ENCODE results near the gene SEC11C. TPM values are rescaled to one million over a fixed set of nuclear protein-coding genes. Genes with fewer than 3 reads are reported as not detected.
A peak's percentile ranks its signal among the peaks of the same experiment; 100 is the strongest.

Gene SEC11C
- total and polyA plus RNA-seq, 7 experiments from 2014 or later, result 41.4 to 137 (median 54.2) TPM

DNA sequence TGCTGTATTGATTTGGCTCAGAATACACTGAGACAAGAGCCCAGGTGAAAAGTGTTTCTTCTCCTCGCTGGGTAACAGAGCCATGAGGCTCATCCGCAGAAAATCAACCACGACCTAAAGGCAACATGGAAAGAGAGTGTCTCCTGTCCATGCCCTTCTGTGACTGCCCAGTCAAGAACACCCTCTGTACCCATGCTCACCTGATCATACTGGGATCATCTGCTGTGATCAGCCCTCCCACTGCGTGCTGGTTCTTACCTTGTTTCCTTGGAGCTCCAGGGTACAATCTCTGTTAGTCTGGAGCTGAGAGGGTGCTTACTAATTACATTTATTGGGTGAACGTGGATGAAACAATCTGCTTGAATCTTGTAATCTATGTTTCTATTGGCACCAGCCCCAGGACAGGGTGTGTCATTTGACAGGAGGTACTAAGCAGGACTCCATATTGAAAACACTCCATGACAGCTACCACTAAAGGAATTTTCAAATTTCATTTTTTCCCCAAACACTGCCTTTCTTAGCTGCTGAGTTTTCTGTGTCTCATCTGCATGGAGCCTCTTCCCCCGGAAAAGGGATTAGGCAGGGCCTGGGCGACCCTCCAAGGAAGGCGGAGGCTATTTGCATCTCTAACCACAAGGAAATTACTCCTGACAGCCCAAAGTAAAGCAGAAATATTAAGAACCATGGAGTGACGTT is 40.6 kb downstream of the SEC11C start:
- no peaks in the 10 kb centered on the region for H3K9me3 ChIP-seq (ENCODE audit: control insufficient read depth in 2 of 3, low read length in 3 of 3)
- DNase-seq (no peak), ATAC-seq (no peak)
- no peaks in the 10 kb centered on the region for H3K36me3 Mint-ChIP-seq
- no peak overlapping the region for H3K27ac Mint-ChIP-seq
- POLR2A ChIA-PET, result no interaction called here
- no peak overlapping the region for H3K27ac ChIP-seq (ENCODE audit: low read depth, low read length)
- H3K4me3 ChIP-seq (ENCODE audit: low read length), result no peak overlapping the region
- peaks cover 4 to 23% (median 21%) of the 10 kb centered on the region in 5 donors for H3K27me3 Mint-ChIP-seq
- no peaks in the 10 kb centered on the region for H3K4me1 ChIP-seq (ENCODE audit: control insufficient read depth in 2 of 2, insufficient read depth in 2 of 2, low read length in 2 of 2)
- intact Hi-C loops (cut with micrococcal nuclease), result no loop called here
- no peaks in the 10 kb centered on the region for H3K36me3 ChIP-seq (ENCODE audit: control insufficient read depth in 2 of 3, insufficient read depth in 3 of 3, low read length in 3 of 3)
- CTCF ChIA-PET, result no interaction called here
- H3K4me1 Mint-ChIP-seq, result no peaks in the 10 kb centered on the region
- H3K4me3 Mint-ChIP-seq, result no peak overlapping the region
- H3K9me3 Mint-ChIP-seq, result peaks cover 0 to 3% (median 0%) of the 10 kb centered on the region in 11 donors
- no peaks in the 10 kb centered on the region for H3K27me3 ChIP-seq (ENCODE audit: control insufficient read depth in 2 of 2, insufficient read depth in 2 of 2, low read length in 2 of 2)

DNA sequence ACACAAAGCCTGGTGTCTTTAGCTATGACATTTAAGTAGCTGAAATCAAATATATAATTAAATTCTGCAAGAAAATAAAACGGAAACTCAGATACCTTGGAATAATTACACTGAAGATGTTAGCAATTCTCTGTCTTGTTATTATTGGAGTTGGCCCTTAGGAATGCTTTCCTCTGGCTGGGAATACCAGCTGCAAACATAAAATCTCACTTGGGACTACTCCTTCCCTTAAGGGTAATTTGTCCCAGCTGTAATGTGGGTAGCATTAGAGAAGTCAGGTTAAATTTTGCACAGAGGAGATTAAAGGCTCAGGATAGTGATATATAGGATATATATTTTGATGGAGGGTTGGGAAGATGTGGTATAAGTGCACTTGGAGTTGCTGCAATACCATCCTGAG is 43.0 kb downstream of the SEC11C start:
- Mint-ChIP-seq H3K4me1 (no peaks in the 10 kb centered on the region), H3K36me3 (no peaks in the 10 kb centered on the region), H3K4me3 (no peak overlapping the region), H3K9me3 (peaks cover 0 to 3% (median 0%) of the 10 kb centered on the region in 11 donors), H3K27ac (no peak overlapping the region), H3K27me3 (peaks cover 4 to 22% (median 18%) of the 10 kb centered on the region in 5 donors)
- Histone ChIP-seq H3K4me1 (ENCODE audit: control insufficient read depth in 2 of 2, insufficient read depth in 2 of 2, low read length in 2 of 2) (no peaks in the 10 kb centered on the region), H3K9me3 (ENCODE audit: control insufficient read depth in 2 of 3, low read length in 3 of 3) (no peaks in the 10 kb centered on the region), H3K36me3 (ENCODE audit: control insufficient read depth in 2 of 3, insufficient read depth in 3 of 3, low read length in 3 of 3) (no peaks in the 10 kb centered on the region), H3K27ac (ENCODE audit: low read depth, low read length) (no peak overlapping the region), H3K27me3 (ENCODE audit: control insufficient read depth in 2 of 2, insufficient read depth in 2 of 2, low read length in 2 of 2) (no peaks in the 10 kb centered on the region), H3K4me3 (ENCODE audit: low read length) (no peak overlapping the region)
- intact Hi-C loops (cut with micrococcal nuclease), result no loop called here
- CTCF ChIA-PET, result no interaction called here
- ATAC-seq (no peak), DNase-seq (no peak)
- POLR2A ChIA-PET, result no interaction called here

DNA sequence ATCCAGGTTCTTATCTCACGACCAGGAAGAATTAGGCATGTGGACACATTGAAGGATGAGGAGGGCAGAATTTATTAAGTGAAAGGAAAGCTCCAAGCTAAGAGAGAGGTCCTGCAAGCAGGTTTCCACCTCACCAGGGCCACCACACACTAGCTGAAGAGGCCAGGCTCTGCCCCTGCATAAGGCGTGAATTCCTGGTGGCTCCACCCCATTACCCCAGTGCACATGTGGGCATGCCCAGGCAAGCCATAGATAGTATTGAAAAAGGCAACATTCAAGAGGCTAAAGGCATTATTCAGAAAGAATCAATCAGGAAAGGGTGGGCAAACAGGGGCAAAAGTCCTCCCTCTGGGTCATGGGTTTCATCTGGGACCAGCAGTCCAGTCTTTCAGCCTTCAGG is 49.3 kb downstream of the SEC11C start:
- Mint-ChIP-seq H3K27me3 (peaks cover 0 to 4% (median 3%) of the 10 kb centered on the region in 5 donors), H3K36me3 (no peaks in the 10 kb centered on the region), H3K4me1 (peaks cover 0 to 3% (median 0%) of the 10 kb centered on the region in 7 donors), H3K4me3 (no peak overlapping the region), H3K9me3 (peaks cover 0 to 3% (median 0%) of the 10 kb centered on the region in 11 donors), H3K27ac (peak overlapping the region in 1 of 9 donors; percentile 34)
- ChIA-PET POLR2A (no interaction called here), CTCF (no interaction called here)
- H3K4me3 ChIP-seq (ENCODE audit: low read length), result no peak overlapping the region
- H3K4me1 ChIP-seq (ENCODE audit: control insufficient read depth in 2 of 2, insufficient read depth in 2 of 2, low read length in 2 of 2), result no peaks in the 10 kb centered on the region
- no peaks in the 10 kb centered on the region for H3K27me3 ChIP-seq (ENCODE audit: control insufficient read depth in 2 of 2, insufficient read depth in 2 of 2, low read length in 2 of 2)
- DNase-seq (no peak), ATAC-seq (no peak)
- H3K36me3 ChIP-seq (ENCODE audit: control insufficient read depth in 2 of 3, insufficient read depth in 3 of 3, low read length in 3 of 3), result no peaks in the 10 kb centered on the region
- no peak overlapping the region for H3K27ac ChIP-seq (ENCODE audit: low read depth, low read length)
- intact Hi-C loops (cut with micrococcal nuclease), result no loop called here
- H3K9me3 ChIP-seq (ENCODE audit: control insufficient read depth in 2 of 3, low read length in 3 of 3), result no peaks in the 10 kb centered on the region

DNA sequence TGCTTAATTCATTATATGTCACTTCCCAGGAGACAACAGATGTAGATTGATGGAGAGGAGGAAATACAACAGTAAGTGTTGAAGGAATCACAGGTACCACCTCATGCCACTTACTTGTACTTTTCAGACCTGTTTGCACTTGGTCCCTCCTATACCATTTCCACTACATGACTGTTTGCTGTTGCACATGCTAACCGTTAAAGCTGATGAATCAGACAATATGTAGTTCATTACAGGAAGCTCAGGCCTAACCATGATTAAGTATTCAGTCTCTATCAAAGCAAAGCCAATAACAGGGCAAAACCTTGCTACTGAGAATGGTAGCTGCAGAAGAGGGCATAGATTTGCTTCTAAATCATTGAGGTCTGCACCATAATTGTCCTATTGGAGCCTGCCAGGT is 50.1 kb downstream of the SEC11C start:
- H3K9me3 Mint-ChIP-seq, result peaks cover 0 to 3% (median 0%) of the 10 kb centered on the region in 11 donors
- Histone ChIP-seq H3K27ac (ENCODE audit: low read depth, low read length) (no peak overlapping the region), H3K9me3 (ENCODE audit: control insufficient read depth in 2 of 3, low read length in 3 of 3) (no peaks in the 10 kb centered on the region), H3K4me3 (ENCODE audit: low read length) (no peak overlapping the region), H3K27me3 (ENCODE audit: control insufficient read depth in 2 of 2, insufficient read depth in 2 of 2, low read length in 2 of 2) (no peaks in the 10 kb centered on the region), H3K36me3 (ENCODE audit: control insufficient read depth in 2 of 3, insufficient read depth in 3 of 3, low read length in 3 of 3) (no peaks in the 10 kb centered on the region), H3K4me1 (ENCODE audit: control insufficient read depth in 2 of 2, insufficient read depth in 2 of 2, low read length in 2 of 2) (no peaks in the 10 kb centered on the region)
- H3K36me3 Mint-ChIP-seq, result no peaks in the 10 kb centered on the region
- intact Hi-C loops (cut with micrococcal nuclease), result no loop called here
- DNase-seq, result no peak
- peaks cover 0 to 6% (median under 1%) of the 10 kb centered on the region in 5 donors for H3K27me3 Mint-ChIP-seq
- no peak overlapping the region for H3K4me3 Mint-ChIP-seq
- H3K4me1 Mint-ChIP-seq, result peaks cover 0 to 3% (median 0%) of the 10 kb centered on the region in 7 donors
- CTCF ChIA-PET, result no interaction called here
- POLR2A ChIA-PET, result no interaction called here
- H3K27ac Mint-ChIP-seq, result no peak overlapping the region
- no peak for ATAC-seq

DNA sequence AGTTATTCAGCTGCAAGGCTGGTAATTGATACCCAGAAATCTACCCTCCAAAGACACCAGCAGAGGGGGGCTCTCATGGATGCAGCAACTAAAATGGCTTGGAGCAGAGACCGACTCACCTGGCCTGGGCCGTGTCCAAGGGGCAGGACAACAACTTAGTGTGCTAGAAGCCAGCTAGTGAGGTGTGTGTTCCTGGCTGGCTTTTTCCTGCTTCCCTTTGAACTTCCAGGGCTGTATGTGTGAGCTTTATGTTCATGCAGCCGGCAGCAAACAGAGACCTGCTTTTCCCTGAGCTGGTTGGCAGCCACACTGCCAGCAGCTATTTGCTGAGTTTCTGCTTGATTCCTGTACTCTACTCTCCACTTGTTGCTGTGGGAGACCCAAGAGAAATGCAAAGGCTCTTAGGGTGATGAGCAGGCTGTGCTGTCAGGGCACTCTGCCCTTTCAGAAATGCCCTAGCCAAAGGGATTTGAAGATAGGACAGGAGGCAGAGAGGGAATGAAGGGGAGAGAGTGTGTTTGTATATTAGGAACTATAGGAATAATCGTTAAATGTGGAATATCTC is 56.6 kb downstream of the SEC11C start:
- ATAC-seq, result no peak
- intact Hi-C loops (cut with micrococcal nuclease), result no loop called here
- CTCF ChIA-PET, result no interaction called here

DNA sequence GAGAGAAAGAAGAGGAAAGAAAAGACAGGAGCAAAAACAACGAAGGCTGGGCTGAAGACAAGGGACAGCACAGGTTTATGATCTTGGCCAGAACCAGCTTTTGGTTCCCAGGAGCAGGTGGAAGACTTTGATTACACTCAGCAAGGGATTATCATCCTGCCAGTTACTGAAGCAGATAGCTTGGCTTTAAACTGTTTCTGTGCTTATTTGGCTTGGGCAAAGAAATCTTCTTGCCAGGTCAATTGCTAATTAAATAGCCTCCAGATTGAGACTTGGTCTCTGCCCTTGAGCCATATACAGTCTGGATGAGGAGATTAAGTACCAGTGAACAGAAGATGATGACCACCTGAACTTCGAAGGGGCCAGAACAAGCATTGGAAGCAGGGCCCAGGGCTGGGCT is 58.0 kb downstream of the SEC11C start:
- no peaks in the 10 kb centered on the region for H3K4me1 ChIP-seq (ENCODE audit: control insufficient read depth in 2 of 2, insufficient read depth in 2 of 2, low read length in 2 of 2)

More for the DNA sequence above, 56.6 kb downstream of the SEC11C start:
- DNase-seq, result no peak
- no peak overlapping the region for H3K4me3 Mint-ChIP-seq
- H3K9me3 Mint-ChIP-seq, result peaks cover 0 to 2% (median 0%) of the 10 kb centered on the region in 11 donors
- POLR2A ChIA-PET, result no interaction called here
- Histone ChIP-seq H3K4me3 (ENCODE audit: low read length) (no peak overlapping the region), H3K27me3 (ENCODE audit: control insufficient read depth in 2 of 2, insufficient read depth in 2 of 2, low read length in 2 of 2) (no peaks in the 10 kb centered on the region), H3K9me3 (ENCODE audit: control insufficient read depth in 2 of 3, low read length in 3 of 3) (no peaks in the 10 kb centered on the region), H3K27ac (ENCODE audit: low read depth, low read length) (no peak overlapping the region), H3K36me3 (ENCODE audit: control insufficient read depth in 2 of 3, insufficient read depth in 3 of 3, low read length in 3 of 3) (no peaks in the 10 kb centered on the region), H3K4me1 (ENCODE audit: control insufficient read depth in 2 of 2, insufficient read depth in 2 of 2, low read length in 2 of 2) (no peaks in the 10 kb centered on the region)
- no peaks in the 10 kb centered on the region for H3K4me1 Mint-ChIP-seq
- no peak overlapping the region for H3K27ac Mint-ChIP-seq
- H3K36me3 Mint-ChIP-seq, result no peaks in the 10 kb centered on the region
- H3K27me3 Mint-ChIP-seq, result peaks cover 20 to 49% (median 40%) of the 10 kb centered on the region in 5 donors

DNA sequence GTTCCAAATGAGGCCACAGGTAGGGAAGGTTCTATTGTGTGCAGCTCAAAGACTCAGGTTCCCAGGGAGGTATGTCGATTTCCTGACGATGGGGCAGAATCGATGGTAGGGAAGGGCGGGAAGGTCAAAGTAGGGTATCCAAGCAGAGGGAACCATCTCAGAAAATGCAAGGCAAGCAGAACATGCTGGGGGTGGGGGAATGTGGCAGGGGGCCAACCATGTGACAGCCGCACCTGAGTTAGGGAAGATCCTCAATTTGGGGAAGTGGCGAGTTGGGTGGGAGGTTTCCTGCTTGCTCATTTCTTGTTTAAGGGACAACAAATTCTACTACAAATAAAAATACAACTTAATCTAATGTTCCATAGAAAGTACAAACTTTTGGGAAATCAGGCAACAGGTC is 58.5 kb downstream of the SEC11C start:
- ChIA-PET CTCF (no interaction called here), POLR2A (no interaction called here)
- DNase-seq (no peak), ATAC-seq (no peak)
- no peak overlapping the region for H3K4me3 Mint-ChIP-seq
- no peak overlapping the region for H3K4me3 ChIP-seq (ENCODE audit: low read length)
- H3K9me3 Mint-ChIP-seq, result peaks cover 0 to 2% (median 0%) of the 10 kb centered on the region in 11 donors
- no peaks in the 10 kb centered on the region for H3K4me1 Mint-ChIP-seq
- no peaks in the 10 kb centered on the region for H3K36me3 ChIP-seq (ENCODE audit: control insufficient read depth in 2 of 3, insufficient read depth in 3 of 3, low read length in 3 of 3)
- H3K27me3 ChIP-seq (ENCODE audit: control insufficient read depth in 2 of 2, insufficient read depth in 2 of 2, low read length in 2 of 2), result no peaks in the 10 kb centered on the region
- H3K4me1 ChIP-seq (ENCODE audit: control insufficient read depth in 2 of 2, insufficient read depth in 2 of 2, low read length in 2 of 2), result no peaks in the 10 kb centered on the region
- intact Hi-C loops (cut with micrococcal nuclease), result no loop called here
- peaks cover 23 to 53% (median 35%) of the 10 kb centered on the region in 5 donors for H3K27me3 Mint-ChIP-seq
- H3K27ac ChIP-seq (ENCODE audit: low read depth, low read length), result no peak overlapping the region
- peak overlapping the region in 1 of 9 donors; percentile 43 for H3K27ac Mint-ChIP-seq
- no peaks in the 10 kb centered on the region for H3K36me3 Mint-ChIP-seq
- no peaks in the 10 kb centered on the region for H3K9me3 ChIP-seq (ENCODE audit: control insufficient read depth in 2 of 3, low read length in 3 of 3)

More for the DNA sequence above, 58.0 kb downstream of the SEC11C start:
- Histone ChIP-seq H3K27me3 (ENCODE audit: control insufficient read depth in 2 of 2, insufficient read depth in 2 of 2, low read length in 2 of 2) (no peaks in the 10 kb centered on the region), H3K36me3 (ENCODE audit: control insufficient read depth in 2 of 3, insufficient read depth in 3 of 3, low read length in 3 of 3) (no peaks in the 10 kb centered on the region), H3K9me3 (ENCODE audit: control insufficient read depth in 2 of 3, low read length in 3 of 3) (no peaks in the 10 kb centered on the region), H3K4me3 (ENCODE audit: low read length) (no peak overlapping the region), H3K27ac (ENCODE audit: low read depth, low read length) (no peak overlapping the region)
- intact Hi-C loops (cut with micrococcal nuclease), result no loop called here
- ATAC-seq (no peak), DNase-seq (no peak)
- Mint-ChIP-seq H3K4me1 (no peaks in the 10 kb centered on the region), H3K9me3 (peaks cover 0 to 2% (median 0%) of the 10 kb centered on the region in 11 donors), H3K4me3 (no peak overlapping the region), H3K36me3 (no peaks in the 10 kb centered on the region), H3K27me3 (peaks cover 20 to 53% (median 35%) of the 10 kb centered on the region in 5 donors), H3K27ac (no peak overlapping the region)
- POLR2A ChIA-PET, result no interaction called here
- CTCF ChIA-PET, result no interaction called here
